Measurements from ENCODE around the gene RBM17.
"Not testable (repeated sequence)": the region's sequence is repeated elsewhere in the genome, so short reads cannot be mapped to it uniquely, and the experiment has no call there.

RBM17 gene

GRCh38 chr10:6056411-6057135 lies 32.3 kb upstream of the RBM17 start:
- peaks cover 54% of the 10 kb centered on the region for H3K4me1 ChIP-seq (ENCODE audit: control insufficient read depth, insufficient read depth, low read length, poor library complexity, severe bottlenecking)

DNA sequence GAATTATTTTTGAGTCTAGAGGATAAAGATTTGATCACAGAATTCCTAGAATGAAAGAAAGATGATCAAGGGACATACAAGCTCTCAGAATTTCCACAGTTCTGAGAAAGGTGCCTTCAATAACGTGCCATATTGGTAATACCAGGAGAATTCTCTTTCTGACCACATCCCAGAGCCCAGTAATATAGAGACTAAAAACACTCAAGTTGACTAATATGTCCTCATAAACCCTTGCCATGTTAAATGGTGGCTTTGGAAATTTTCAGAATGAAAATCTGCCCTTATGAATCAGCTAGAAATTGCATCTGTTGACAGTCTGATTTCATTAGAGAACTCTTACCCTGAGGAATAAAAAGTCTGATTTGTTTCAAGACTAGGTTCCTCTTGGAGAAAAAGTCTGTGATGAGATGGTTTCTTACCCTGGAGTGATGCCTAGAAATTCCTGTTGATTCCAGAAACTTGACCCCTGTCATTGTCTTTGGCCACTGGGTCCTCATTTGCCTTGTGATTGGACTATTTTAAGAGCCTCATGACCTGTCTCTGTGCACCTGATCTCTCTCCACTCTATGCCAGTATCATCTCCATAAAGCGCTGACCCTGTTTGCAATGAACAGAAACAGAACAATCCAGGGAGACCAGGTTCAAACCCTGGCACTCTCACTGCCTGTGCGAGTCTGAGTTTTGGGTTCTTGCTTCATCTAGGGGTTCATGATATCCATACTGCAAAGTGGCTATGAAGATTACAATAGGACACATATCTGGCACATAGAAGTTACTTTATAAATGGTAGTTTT lies 30.0 kb upstream of the RBM17 start:
- Histone ChIP-seq H3K36me3 (ENCODE audit: control insufficient read depth, insufficient read depth, low read length) (no peaks in the 10 kb centered on the region), H3K9me3 (ENCODE audit: control insufficient read depth, low read length) (no peaks in the 10 kb centered on the region), H3K27me3 (replicated peaks; ENCODE audit: control insufficient read depth, insufficient read depth, low read length, poor library complexity, severe bottlenecking) (no peaks in the 10 kb centered on the region), H3K4me1 (ENCODE audit: control insufficient read depth, insufficient read depth, low read length, poor library complexity, severe bottlenecking) (peaks cover 38% of the 10 kb centered on the region), H3K27ac (ENCODE audit: insufficient read depth, low read length, poor library complexity, severe bottlenecking) (peak overlapping the region; percentile 93), H3K4me3 (ENCODE audit: insufficient read depth, low read depth, low read length, poor library complexity, severe bottlenecking) (peak overlapping the region; percentile 75)
- no peak for DNase-seq

More at GRCh38 chr10:6056411-6057135, 32.3 kb upstream of the RBM17 start:
- Histone ChIP-seq H3K4me3 (ENCODE audit: insufficient read depth, low read depth, low read length, poor library complexity, severe bottlenecking) (no peak overlapping the region), H3K36me3 (ENCODE audit: control insufficient read depth, insufficient read depth, low read length) (no peaks in the 10 kb centered on the region), H3K9me3 (ENCODE audit: control insufficient read depth, low read length) (no peaks in the 10 kb centered on the region), H3K27ac (ENCODE audit: insufficient read depth, low read length, poor library complexity, severe bottlenecking) (no peak overlapping the region), H3K27me3 (replicated peaks; ENCODE audit: control insufficient read depth, insufficient read depth, low read length, poor library complexity, severe bottlenecking) (no peaks in the 10 kb centered on the region)
- no peak for DNase-seq

- H3K27ac ChIP-seq (ENCODE audit: insufficient read depth, low read length, poor library complexity, severe bottlenecking), result peak overlapping the region; percentile 93
- H3K27me3 ChIP-seq (replicated peaks; ENCODE audit: control insufficient read depth, insufficient read depth, low read length, poor library complexity, severe bottlenecking), result no peaks in the 10 kb centered on the region
- peak overlapping the region; percentile 75 for H3K4me3 ChIP-seq (ENCODE audit: insufficient read depth, low read depth, low read length, poor library complexity, severe bottlenecking)
- H3K36me3 ChIP-seq (ENCODE audit: control insufficient read depth, insufficient read depth, low read length), result no peaks in the 10 kb centered on the region
- no peak for DNase-seq
- no peaks in the 10 kb centered on the region for H3K9me3 ChIP-seq (ENCODE audit: control insufficient read depth, low read length)
- peaks cover 33% of the 10 kb centered on the region for H3K4me1 ChIP-seq (ENCODE audit: control insufficient read depth, insufficient read depth, low read length, poor library complexity, severe bottlenecking)
These were observed 29.3 kb upstream of the RBM17 start for GRCh38 chr10:6059506-6059905.

- peak overlapping the region; percentile 75 for H3K4me3 ChIP-seq (ENCODE audit: insufficient read depth, low read depth, low read length, poor library complexity, severe bottlenecking)
- peak overlapping the region; percentile 93 for H3K27ac ChIP-seq (ENCODE audit: insufficient read depth, low read length, poor library complexity, severe bottlenecking)
These were observed 27.8 kb upstream of the RBM17 start for GRCh38 chr10:6061056-6061455.

DNA sequence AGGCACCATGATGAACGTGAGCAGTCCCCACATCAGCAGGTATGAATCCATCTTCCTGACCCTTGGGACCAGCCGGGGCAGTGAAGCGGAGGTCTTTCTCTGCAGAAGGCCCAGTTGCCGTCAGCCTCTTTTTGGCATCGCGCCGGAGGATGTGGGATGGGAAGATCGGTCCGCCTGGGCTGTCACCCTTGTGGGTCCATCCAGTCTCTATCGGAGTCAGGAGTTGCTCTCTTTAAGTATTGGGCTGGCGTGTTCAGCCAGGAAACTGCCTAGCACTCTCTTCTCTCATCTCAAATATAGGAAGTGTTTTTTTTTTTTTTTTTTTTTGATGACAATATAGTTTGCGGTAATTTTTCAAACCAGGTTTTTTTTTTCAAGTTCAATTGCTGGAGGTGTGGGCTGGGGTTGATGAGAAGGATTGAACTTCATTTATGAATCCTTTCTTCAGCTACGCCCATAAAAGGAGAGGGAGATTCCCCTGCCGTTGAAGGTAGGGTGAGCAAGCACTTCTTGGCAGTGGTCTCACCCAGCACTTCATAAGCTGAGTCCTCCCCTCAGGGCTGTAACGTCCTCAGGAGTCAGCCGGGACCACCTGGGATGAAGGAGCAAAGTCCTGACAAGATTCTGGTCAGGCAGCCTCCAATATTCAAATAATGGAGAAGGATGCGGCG lies 26.6 kb upstream of the RBM17 start, which contains the start of gene IL2RA:
Gene IL2RA (minus strand): TSS at position 267 of the 671 bp plus-strand sequence. CDS start 216 bp downstream, at position 51.
- DNase-seq, result peak; percentile 48 to 56 (median 54)
- Histone ChIP-seq H3K27ac (ENCODE audit: insufficient read depth, low read length, poor library complexity, severe bottlenecking) (peak within 1 kb of the TSS; percentile 93), H3K4me3 (ENCODE audit: insufficient read depth, low read depth, low read length, poor library complexity, severe bottlenecking) (peak within 1 kb of the TSS; percentile 75), H3K9me3 (ENCODE audit: control insufficient read depth, low read length) (no peaks in the 10 kb centered on the region), H3K4me1 (ENCODE audit: control insufficient read depth, insufficient read depth, low read length, poor library complexity, severe bottlenecking) (peaks cover 41% of the 10 kb centered on the region), H3K27me3 (replicated peaks; ENCODE audit: control insufficient read depth, insufficient read depth, low read length, poor library complexity, severe bottlenecking) (no peaks in the 10 kb centered on the region), H3K36me3 (ENCODE audit: control insufficient read depth, insufficient read depth, low read length) (no peaks in the 10 kb centered on the region)

More at GRCh38 chr10:6061056-6061455, 27.8 kb upstream of the RBM17 start:
- peaks cover 39% of the 10 kb centered on the region for H3K4me1 ChIP-seq (ENCODE audit: control insufficient read depth, insufficient read depth, low read length, poor library complexity, severe bottlenecking)
- no peaks in the 10 kb centered on the region for H3K36me3 ChIP-seq (ENCODE audit: control insufficient read depth, insufficient read depth, low read length)
- no peaks in the 10 kb centered on the region for H3K9me3 ChIP-seq (ENCODE audit: control insufficient read depth, low read length)
- H3K27me3 ChIP-seq (replicated peaks; ENCODE audit: control insufficient read depth, insufficient read depth, low read length, poor library complexity, severe bottlenecking), result no peaks in the 10 kb centered on the region
- no peak for DNase-seq

GRCh38 chr10:6064119-6064518 lies 24.7 kb upstream of the RBM17 start:
- Histone ChIP-seq H3K9me3 (ENCODE audit: control insufficient read depth, low read length) (no peaks in the 10 kb centered on the region), H3K36me3 (ENCODE audit: control insufficient read depth, insufficient read depth, low read length) (no peaks in the 10 kb centered on the region), H3K27ac (ENCODE audit: insufficient read depth, low read length, poor library complexity, severe bottlenecking) (no peak overlapping the region), H3K4me1 (ENCODE audit: control insufficient read depth, insufficient read depth, low read length, poor library complexity, severe bottlenecking) (peaks cover 57% of the 10 kb centered on the region), H3K27me3 (replicated peaks; ENCODE audit: control insufficient read depth, insufficient read depth, low read length, poor library complexity, severe bottlenecking) (no peaks in the 10 kb centered on the region), H3K4me3 (ENCODE audit: insufficient read depth, low read depth, low read length, poor library complexity, severe bottlenecking) (no peak overlapping the region)
- no peak for DNase-seq

DNA sequence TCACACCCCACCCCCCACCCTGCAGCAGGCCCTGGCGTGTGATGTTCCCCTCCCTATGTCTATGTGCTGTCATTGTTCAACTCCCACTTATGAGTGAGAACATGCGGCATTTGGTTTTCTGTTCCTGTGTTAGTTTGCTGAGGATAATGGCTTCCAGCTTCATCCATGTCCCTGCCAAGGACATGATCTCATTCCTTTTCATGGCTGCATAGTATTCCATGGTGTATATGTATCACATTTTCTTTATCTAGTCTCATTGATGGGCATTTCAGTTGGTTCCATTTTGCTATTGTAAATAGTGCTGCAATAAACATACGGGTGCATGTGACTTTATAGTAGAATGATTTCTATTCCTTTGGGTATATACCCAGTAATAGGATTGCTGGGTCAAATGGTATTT lies 24.1 kb upstream of the RBM17 start:
- not testable (repeated sequence) for H3K4me3 ChIP-seq (ENCODE audit: insufficient read depth, low read depth, low read length, poor library complexity, severe bottlenecking); H3K27me3 ChIP-seq (replicated peaks; ENCODE audit: control insufficient read depth, insufficient read depth, low read length, poor library complexity, severe bottlenecking); H3K27ac ChIP-seq (ENCODE audit: insufficient read depth, low read length, poor library complexity, severe bottlenecking); DNase-seq; H3K36me3 ChIP-seq (ENCODE audit: control insufficient read depth, insufficient read depth, low read length); H3K9me3 ChIP-seq (ENCODE audit: control insufficient read depth, low read length)
- H3K4me1 ChIP-seq (ENCODE audit: control insufficient read depth, insufficient read depth, low read length, poor library complexity, severe bottlenecking), result peaks cover 57% of the 10 kb centered on the region

DNA sequence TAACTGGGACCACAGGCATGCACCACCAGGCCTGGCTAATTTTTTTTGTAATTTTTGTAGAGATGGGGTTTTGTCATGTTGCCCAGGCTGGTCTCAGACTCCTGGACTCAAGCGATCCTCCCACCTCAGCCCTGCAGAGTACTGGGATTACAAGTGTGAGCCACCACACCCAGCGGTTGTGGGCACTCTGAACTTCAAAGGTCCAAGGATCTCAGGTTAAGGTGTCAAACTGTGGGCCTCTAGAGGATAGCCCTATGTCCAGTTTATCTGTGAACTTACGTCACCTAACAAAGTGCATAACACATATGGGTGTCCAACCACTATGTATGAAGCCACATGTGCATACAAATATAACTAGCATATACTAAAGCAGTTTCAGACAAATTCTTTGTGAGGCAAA lies 23.4 kb upstream of the RBM17 start:
- Histone ChIP-seq H3K4me3 (ENCODE audit: insufficient read depth, low read depth, low read length, poor library complexity, severe bottlenecking) (no peak overlapping the region), H3K36me3 (ENCODE audit: control insufficient read depth, insufficient read depth, low read length) (no peaks in the 10 kb centered on the region), H3K27me3 (replicated peaks; ENCODE audit: control insufficient read depth, insufficient read depth, low read length, poor library complexity, severe bottlenecking) (no peaks in the 10 kb centered on the region), H3K4me1 (ENCODE audit: control insufficient read depth, insufficient read depth, low read length, poor library complexity, severe bottlenecking) (peaks cover 57% of the 10 kb centered on the region), H3K27ac (ENCODE audit: insufficient read depth, low read length, poor library complexity, severe bottlenecking) (no peak overlapping the region), H3K9me3 (ENCODE audit: control insufficient read depth, low read length) (no peaks in the 10 kb centered on the region)
- no peak for DNase-seq

GRCh38 chr10:6065835-6066234 lies 23.0 kb upstream of the RBM17 start:
- no peak for DNase-seq
- no peaks in the 10 kb centered on the region for H3K9me3 ChIP-seq (ENCODE audit: control insufficient read depth, low read length)
- peaks cover 57% of the 10 kb centered on the region for H3K4me1 ChIP-seq (ENCODE audit: control insufficient read depth, insufficient read depth, low read length, poor library complexity, severe bottlenecking)
- H3K4me3 ChIP-seq (ENCODE audit: insufficient read depth, low read depth, low read length, poor library complexity, severe bottlenecking), result no peak overlapping the region
- H3K36me3 ChIP-seq (ENCODE audit: control insufficient read depth, insufficient read depth, low read length), result no peaks in the 10 kb centered on the region
- no peak overlapping the region for H3K27ac ChIP-seq (ENCODE audit: insufficient read depth, low read length, poor library complexity, severe bottlenecking)
- no peaks in the 10 kb centered on the region for H3K27me3 ChIP-seq (replicated peaks; ENCODE audit: control insufficient read depth, insufficient read depth, low read length, poor library complexity, severe bottlenecking)

All from effector memory CD4-positive, alpha-beta T cell (primary cell).